Dermis microvascular lymphatic vessel endothelial cell (primary cell): Measurements from ENCODE around the gene MED27. TPM values are rescaled to one million over a fixed set of nuclear protein-coding genes. Genes with fewer than 3 reads are reported as not detected.

Source experiments
- DNase-seq, 2 donors: peaks; one replicate each; pipeline versions ENCODE4 v3.0.0 to v3.0.0-alpha.2; 2010; ENCODE audit warnings: low read depth in 2 of 2
- total RNA-seq: library from RNA; depleted of rRNA; stranded (reverse); fragments of >200 nt; gene quantifications from 2 replicates; pipeline ENCODE4 v1.2.1, GENCODE V29; 2014

Gene MED27
- total RNA-seq, 1 donor from 2014 or later, result 11.6 TPM

- DNase-seq, result no peak
Observed at GRCh38 chr9:131885144-131885609, 194.5 kb downstream of the MED27 start.

GRCh38 chr9:131884222-131884621 is 195.4 kb downstream of the MED27 start:
- DNase-seq, result no peak

DNA sequence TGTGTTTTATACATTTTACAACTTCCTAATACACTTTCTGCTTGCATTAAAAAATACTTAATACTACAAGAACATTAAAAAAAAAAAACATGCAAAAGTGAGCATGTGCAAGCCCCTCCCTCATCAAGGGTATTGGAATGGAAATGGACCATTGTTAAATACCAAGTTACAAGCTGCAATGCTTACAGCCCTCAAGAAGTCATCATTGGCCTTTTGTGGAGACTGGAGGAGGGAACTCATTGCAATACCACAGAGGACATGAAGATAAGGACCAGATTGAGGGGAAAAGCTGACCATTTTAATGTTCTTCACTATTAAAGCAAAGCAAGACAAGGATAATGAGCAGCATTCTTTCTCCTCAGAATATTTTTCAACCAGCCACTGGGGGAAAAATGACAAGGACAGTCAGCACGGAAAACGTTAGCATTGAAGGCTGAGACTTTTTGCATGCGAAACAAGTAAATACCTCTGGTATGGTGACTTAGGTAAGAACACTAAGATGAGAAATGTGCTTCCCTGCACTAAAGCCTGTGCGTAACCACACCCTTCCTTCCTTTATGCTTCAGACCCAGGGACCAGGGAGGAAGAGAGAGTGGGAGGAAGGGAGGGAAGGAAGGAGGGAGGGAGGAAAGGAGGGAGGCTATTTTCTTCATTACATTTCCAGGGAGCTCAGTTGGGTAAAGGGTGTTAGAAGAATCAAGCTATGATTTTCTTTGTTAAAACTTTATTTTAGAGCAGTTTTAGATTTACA is 198.7 kb downstream of the MED27 start:
- no peak for DNase-seq

DNA sequence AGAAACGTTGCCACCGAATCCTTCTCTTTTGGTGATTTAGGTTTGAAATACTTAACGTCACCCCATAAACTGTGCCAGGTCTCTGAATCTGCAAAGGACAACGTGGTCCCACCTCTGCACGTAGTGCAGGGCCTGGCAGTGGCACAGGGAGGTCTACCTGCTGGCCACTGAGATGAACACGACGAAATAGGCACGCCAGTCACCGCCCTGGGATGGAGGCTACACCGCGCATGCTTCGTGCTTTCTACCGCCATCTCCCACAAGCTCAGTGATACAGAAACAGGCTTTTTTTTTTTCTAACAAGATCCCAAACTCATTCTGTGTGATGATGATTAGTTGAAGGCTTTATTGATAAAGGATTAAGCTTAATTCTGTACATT is 199.8 kb downstream of the MED27 start:
- no peak for DNase-seq

DNA sequence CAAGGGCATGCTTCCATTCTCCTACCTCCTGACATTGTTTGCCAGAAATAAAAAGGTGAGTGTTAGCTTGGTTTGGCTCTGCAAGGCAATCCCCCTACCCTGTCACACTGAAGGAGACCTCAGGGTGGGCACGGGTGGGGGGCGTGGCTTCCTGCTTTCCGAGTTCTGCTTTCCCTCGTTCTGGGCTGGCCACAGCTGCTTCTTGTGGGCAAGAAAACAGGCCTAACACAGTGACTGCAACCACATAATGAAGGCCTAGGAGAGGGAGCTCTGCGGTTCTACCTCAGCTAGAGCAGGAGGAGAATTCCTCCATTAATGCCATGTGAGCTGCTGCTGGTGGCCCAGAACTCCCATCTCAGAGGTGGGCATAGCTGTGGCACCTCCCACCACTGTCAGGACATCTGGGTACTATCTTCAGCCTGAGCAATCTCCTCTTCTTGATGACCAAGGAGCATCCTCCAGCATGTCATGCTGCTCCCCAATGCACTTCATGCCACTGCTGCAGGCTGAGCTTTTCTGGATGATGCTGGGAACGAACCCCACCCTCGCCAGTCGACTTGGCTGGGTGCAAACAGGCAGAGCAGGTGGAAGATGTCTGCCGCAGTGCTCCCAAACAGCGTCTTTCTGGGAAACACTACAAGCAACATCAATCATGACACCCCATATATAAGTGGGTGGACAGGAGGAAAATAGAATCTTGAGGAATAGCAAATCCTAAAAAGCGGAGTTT is 200.3 kb downstream of the MED27 start:
- no peak for DNase-seq

DNA sequence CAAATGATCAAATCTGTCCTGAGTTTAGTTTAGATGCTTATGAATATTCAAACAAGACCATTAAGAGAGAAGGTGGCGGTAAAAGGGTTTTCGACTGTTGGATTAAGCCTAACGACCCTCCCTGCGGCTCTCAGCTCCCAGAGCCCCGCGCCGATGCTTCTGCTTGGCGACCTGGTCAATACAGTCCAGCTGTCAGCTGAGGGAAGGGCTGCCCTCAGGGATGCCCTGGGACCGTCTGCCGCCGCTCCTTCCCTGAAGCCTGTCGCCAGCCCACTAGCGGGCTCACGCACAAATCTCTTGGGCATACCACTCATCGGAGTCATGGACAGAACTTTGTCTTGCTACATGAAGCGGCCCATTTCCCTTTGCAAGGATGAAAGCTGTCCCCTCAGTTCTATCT is 203.2 kb downstream of the MED27 start:
- no peak for DNase-seq

GRCh38 chr9:131875828-131876485 is 203.7 kb downstream of the MED27 start:
- DNase-seq, result peak; percentile 15 to 17

GRCh38 chr9:131874916-131875670 is 204.6 kb downstream of the MED27 start:
- DNase-seq, result no peak

DNA sequence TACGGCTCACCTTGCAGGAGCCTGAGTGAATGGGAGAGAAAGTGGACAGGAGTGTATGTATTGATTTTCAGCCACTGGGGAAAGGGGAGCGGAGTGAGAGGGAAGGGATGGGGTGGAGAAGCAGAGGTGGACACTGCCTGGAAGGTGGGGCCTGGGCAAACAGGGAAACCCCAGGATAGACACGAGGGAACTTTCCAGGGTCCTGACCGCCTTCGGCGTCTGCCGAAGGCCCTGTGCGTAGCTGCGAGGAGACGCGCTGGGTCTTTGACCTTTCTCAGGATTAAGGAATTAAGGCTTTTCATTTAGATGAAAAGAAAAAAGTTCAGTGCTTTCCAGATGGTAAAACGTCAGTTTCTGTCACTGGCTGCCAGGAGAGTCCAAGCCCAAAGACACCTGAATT is 205.2 kb downstream of the MED27 start:
- DNase-seq, result no peak

DNA sequence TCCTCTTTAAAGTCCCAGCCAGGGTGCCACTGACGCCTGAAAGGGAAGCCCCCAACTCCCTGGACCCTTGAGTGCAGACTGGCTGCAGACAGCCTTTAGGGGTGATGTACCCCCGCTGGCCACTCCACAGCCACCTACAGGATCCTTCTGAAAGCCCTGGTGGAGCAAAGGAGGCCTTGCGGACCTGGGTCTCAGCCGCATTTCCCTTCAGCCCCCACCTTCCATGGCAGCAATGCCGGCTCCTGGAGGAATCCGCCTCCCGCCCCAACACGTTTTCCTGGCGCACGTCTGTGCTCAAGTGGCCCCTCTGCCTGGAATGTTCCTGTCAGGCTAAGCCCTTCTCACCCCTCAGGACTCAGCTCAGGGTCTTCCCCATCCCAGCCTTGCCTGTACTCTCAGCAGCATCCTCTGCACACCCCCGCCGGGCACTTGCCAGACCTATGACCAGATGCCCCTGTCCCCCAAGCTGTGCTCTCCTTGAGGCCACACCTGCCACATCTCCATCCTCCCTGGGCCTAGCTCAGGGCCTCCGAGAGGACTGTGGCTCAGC is 205.7 kb downstream of the MED27 start:
- no peak for DNase-seq

DNA sequence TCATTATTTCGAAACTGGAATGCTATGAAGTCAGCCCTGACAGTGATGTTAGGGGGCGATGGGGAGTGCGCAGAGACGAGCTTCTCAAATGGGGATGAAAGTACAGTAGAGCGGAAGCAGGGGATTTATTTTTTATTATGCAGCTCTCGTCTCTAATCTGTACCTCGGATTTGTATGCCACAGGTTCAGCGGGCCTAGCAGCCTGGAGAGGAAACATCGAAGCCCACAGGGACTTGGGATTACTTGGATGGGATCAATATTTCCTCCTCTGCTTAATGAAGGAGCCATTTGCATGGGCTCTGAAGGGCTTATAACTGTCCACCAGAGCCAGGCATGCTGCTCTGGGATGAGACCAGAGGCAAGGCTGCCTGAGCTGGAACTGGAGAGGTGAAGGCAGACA is 206.3 kb downstream of the MED27 start:
- DNase-seq, result no peak

DNA sequence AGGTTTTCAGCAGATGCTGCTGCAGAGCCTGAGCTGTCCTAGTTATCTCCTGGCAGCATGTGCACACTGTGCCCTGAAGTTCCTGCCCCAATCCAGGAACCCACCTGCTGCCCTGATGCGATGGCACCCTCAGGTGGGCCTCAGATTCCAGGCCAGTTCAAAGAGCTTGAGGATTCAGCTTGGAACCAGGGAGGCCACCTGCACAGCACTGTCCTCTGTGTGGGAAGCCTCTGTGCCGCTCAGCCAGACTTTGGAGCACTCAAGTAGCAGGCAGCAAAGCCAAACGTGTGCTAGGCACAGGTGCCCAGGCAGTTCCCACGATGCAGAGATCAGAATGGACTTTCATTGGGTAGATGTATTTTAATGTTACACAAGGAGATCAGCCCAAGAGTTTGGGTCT is 207.0 kb downstream of the MED27 start:
- DNase-seq, result no peak

- DNase-seq, result no peak
Observed at GRCh38 chr9:131872006-131872405, 207.7 kb downstream of the MED27 start.

- DNase-seq, result no peak
Observed at GRCh38 chr9:131870156-131870555, 209.5 kb downstream of the MED27 start.

GRCh38 chr9:131869348-131869747 is 210.3 kb downstream of the MED27 start:
- DNase-seq, result no peak

- no peak for DNase-seq
Observed at GRCh38 chr9:131868766-131869165, 210.9 kb downstream of the MED27 start.

DNA sequence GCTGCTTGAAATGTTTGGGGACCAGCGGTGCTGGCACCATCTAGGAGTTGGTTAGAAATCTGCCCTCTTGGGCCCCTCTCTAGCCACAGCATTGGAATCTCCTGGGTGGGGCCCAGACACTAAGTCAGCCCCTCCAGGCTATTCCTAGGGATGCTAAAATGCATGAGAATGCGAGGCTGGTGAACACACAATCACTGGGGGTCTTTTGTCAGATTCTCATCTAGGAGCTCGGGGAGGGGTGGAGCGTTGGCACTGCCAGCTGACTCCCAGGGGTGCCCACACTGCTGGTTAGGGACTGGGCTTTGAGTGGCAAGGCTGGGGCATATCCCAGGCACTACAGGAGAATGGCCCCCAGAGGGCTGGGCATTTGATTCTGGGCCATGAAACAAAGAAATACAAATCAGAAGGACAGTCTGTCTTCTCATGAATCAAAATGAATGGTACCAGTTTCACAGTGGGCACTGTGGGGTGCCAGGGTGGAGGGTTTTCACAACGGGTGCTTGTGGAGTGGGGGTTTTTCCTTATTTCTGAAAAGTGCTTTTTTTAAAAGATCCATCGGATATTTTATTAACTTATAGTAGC is 212.0 kb downstream of the MED27 start:
- DNase-seq, result no peak

DNA sequence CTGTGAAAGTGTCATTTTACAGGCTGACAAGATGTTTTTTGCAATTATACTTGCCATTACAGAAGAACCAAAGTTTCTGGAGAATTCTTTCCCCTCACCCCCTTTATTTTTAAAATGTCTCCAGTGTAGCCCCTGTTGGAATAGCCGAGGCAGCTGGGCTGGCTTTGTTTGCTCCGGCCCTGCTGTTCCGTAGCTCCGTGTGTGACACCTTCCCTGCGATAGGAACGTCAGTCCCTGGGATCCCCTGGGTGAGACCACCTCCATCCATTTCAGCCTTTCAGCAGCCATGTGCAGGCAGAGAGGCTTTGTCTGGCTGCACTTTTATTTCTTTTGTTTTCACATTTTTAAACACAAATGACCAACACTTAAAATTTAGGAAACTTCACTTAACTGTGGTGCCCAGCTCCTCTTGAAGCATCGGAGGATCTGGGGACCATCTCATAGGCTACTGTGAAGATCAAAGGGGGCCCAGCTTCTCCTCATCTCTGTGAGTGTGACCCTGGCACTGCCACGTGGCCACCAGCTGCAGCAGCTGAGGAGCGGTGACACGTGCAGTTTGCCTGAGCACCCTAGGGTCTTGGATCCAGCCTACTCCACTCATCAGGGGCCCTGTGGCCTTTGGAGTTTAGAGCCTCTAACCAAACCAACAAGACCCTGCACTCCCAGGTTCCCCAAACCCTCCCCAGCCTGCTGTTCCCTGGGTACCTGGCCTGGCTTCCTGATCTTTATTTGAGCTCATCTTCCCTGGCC is 214.0 kb downstream of the MED27 start:
- no peak for DNase-seq

DNA sequence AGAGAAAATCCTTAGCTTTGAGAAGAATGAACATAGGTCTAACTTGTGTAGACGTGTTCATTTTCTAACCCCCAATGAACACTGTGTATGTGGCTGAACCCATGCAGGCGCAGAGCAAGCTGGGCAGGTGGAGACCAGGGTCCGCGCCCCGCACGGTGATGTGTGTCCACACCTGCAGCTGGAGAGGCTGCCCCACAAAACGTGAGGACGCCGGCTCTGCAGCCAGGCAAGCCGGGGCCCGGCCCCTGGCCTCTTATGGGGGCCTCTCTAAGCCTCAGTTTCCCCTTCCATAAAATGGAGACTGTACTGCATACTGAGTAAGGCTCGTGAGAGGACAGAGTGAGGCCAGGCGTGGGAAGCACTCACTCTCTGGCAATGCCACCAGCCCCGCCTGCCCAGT is 215.1 kb downstream of the MED27 start:
- DNase-seq, result no peak

DNA sequence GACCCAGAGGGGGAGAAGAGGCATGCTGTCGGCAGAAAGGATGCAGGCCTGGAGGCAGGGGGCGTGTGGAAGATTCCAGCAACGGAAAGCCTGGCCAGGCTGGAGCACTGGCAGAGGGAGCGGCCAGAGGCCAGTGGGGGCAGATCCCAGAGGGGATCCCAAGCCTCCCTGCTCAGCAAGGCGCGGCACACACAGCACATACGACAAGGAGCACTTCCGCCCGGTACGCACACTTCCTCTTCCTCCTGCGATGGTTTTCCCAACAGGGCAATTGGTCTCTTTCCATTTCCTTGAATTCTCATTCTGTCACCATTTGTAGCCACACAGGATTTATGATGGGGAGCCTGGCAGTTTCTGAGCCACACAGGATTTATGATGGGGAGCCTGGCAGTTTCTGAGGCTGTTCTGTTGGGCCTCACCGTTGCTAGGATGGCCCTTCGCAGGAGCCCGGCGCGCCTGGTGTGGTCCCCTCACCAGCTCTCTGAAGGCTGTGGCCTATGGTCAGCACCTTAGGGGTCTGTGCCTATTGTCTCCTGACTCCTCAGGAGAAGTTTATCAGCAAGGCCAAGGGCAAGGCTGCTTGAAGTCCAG is 216.3 kb downstream of the MED27 start:
- no peak for DNase-seq
